SH-SY5Y (cell line): Measurements from ENCODE around the gene BCDIN3D.

ENCODE experiments used
- GATA2 ChIP-seq: IDR thresholded peaks from 2 replicates; pipeline ENCODE4 v1.6.1; 2011; ENCODE audit warnings: mild to moderate bottlenecking, low read depth, low read length
- GATA3 ChIP-seq: IDR thresholded peaks from 2 replicates; pipeline ENCODE4 v1.6.1; 2011; ENCODE audit warnings: low read depth, mild to moderate bottlenecking, low read length, moderate library complexity

DNA sequence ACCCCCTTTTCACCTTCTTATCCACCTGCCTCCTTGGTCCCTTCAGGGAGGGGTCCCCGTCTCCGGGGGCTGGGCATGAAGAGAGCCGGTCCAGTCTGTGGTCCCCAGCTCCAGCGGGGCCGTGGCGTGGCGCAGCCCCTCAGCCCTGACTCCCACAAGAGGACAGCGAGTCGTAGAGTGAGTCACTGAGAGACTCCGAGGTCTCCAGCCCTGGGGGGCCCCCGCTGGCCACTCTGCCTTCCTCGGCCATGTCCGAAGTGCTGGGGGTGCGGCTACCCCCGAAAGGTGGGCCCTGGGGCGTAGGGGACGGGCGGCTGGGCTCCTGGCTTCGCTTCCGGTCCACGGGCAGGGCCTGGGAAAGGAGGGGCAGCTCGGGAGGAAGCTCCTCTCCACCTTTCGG is 51.2 kb downstream of the BCDIN3D start:
- no peak for TF ChIP-seq GATA2
- no peak for TF ChIP-seq GATA3
